HG03460 (cell line): ENCODE results near the gene L3MBTL4.

Experiments
- ATAC-seq: cut with Tn5 transposase; IDR thresholded peaks from one replicate; pipeline ENCODE4 v1.9.1; 2021; ENCODE audit not compliant: unreplicated experiment

Gene L3MBTL4

DNA sequence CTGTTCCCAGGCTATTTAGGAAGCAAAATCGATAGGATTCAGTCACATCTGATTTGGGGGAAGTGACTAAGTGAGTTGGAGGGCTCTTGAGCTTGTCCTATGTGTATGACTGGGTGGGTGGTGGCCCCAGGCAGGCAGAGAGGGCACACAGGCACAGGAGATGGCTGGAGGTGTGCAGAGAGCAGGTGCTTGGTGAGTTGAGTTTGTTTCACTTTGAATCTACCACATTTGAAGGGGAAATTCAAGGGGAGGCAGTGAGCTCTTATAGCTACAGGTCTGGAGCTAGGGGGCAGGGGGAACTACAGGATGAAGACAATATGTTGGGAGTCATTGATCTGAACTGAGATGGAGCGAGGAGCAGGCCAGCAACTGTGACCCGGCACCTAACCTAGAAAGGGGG, 476.9 kb downstream of the L3MBTL4 start:
- ATAC-seq = no peak

DNA sequence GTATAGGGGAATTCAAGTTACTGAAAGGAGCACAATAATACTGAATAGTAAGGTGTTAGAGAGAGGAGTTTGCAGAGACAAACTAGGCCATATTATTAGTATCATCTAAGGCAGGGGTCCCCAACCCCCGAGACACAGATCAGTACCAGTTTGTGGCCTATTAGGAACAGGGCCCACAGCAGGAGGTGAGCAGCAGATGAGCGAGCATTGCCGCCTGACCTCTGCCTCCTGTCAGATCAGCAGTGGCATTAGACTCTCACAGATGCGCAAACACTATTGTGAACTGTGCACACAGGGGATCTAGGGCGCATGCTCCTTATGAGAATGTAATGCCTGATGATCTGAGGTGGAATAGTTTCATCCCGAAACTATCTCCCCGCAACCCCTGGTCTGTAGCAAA, 477.6 kb downstream of the L3MBTL4 start:
- no peak for ATAC-seq

DNA sequence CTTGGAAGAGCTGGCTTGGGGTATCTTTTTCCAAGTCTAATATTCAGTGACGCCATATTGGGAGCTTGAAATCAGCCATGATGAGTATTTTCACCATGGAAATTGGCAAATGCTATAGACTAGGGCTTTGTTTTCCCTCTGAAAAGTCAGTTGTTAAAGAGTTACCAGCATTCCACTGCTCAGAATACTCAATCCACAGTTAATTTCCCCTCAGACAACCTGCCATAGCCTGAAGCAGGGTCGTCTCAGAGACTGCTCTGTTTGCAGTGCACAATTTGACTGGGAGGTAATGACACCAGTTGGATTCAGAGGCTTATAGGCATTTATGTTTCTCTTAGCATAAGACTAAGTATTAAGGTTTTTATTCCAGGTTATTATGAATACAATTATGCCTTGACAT, 483.9 kb downstream of the L3MBTL4 start:
- no peak for ATAC-seq

DNA sequence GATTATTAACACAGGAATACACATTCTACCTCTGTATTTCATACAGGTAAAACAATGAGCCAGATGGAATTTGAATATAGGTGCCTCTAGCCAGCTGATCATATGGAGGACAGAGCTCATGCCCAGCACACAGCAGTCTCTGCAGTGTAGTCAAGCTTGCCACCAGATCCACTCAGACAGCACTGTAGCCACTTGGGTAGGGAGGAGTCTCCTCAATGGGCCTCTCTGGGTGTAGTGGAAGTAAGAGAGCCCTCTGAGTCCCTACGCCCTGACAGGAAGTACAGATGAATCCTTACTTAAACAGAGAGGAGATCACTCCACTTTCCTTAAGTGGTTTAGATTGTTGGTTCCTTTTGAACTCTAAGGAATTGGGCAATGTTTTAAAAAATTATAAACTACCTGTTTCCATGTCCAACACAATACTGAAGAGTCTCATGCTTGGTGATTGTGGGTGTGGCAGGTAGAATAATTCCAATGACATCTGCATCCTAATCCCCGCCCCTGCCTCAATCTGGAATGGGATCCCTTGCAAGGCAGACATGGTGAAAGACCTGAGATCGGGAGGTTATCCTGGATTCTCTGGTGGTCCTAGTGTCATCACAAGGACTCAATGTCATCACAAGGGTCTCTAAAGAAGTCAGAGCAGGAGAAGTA, 496.4 kb downstream of the L3MBTL4 start:
- no peak for ATAC-seq

DNA sequence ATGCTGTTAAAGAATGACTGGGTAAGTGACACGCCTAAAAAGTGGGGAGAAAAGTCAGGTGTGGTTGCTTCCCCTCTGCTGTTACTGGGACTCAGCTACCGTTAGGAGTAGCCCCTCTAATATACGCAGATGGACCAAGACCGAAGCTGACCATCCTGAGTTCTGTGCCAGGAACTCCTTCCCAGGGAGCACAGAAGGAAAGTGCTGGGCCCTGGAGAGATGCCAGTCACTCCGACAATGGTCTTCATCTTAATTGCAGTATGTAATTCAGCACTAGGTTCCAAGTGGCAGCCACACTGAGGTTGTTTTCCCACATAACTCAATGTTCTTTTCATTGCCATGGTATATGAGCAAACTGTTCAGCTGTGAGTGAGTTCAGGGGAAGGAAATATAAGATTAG, 499.8 kb downstream of the L3MBTL4 start:
- ATAC-seq = no peak

DNA sequence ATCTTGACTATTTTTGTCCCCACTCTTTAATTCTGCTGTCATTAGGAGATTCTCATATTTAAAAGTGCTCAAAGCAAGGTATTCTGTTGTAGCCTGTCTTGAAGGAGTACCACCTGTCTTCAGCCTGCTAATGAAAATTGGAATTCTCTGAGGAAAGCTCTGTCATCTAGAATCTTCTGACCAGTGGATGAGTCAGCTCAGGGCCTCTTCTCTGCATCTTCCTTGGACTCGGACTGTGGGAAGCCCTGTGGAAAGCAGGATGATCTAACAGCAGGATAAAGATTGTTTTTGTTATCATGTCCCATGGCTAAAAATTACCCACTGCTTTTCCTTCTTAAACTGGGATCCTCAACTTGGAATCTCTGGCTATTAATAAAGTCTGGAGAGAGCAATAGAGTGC, 500.7 kb downstream of the L3MBTL4 start:
- no peak for ATAC-seq

DNA sequence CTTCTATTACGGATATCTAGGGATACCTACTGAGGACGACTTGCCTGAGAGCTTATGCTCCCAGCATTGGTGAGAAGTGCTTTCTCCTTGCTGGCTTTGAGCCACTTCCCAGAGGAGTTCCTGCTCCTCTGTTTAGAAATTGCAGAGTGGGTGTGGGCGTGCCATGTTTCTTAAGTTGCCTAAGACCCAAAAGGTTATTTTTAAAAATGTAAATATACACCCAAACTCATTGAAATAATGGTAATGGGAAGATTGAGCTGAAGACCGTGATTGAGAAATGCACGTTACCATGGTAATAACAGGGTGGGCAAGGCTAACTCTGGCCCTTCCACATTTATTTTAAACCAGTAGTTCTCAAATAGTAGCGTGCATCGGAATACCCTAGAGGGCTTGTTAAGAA, 502.1 kb downstream of the L3MBTL4 start:
- ATAC-seq = no peak

DNA sequence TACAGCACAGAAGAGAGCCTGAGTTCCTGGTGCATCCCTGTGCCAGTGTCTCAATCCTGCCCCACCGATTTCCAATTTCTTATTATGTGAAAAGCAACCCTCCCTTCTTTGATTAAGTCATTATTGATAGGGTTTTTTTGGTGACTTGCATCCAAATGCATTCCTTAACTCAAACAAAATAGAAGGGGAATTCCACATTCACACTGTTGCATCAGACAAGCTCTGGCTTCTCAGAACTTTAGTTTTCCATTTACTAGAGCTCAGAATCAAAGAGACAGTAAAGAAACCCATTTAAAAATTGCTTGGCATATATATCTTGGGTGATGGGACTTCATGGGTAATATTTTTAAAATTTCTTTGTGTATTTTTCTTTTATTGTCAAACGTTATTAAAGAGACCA, 505.6 kb downstream of the L3MBTL4 start:
- no peak for ATAC-seq
